ENCODE results near the gene OR9G1. TPM values are rescaled to one million over a fixed set of nuclear protein-coding genes. Genes with fewer than 3 reads are reported as not detected.

The OR9G1 gene
- total and polyA plus RNA-seq, 9 of the 15 experiments (the other 6 are each of a cell fraction or from before 2014, with no cell fraction given) = not detected

- TF ChIP-seq FOXA1 (IDR thresholded peaks at IDR 0.05; ENCODE audit: borderline replicate concordance) = no peak
- TF ChIP-seq MTA1 (IDR thresholded peaks at IDR 0.05; ENCODE audit: borderline replicate concordance) = no peak
- no peak for TF ChIP-seq RHOXF2B (CRISPR knock-in tag; conservative IDR thresholded peaks at IDR 0.05)
Measured at GRCh38 chr11:56750190-56750589, 51.3 kb downstream of the OR9G1 start (continued).

GRCh38 chr11:56751480-56751879 lies 52.6 kb downstream of the OR9G1 start:
- WGBS (ENCODE audit: insufficient coverage, low coverage, missing lambda C conversion rate) = 2% methylated on average over 5 of the region's 5 CpGs
- Histone ChIP-seq H3K9me3 (replicated peaks; ENCODE audit: control insufficient read depth, insufficient read depth, low read depth, low read length) (no peaks in the 10 kb centered on the region; the same call in 1 of the 2 replicates), H3K4me1 (replicated peaks in 1 of 2; ENCODE audit: control insufficient read depth in 2 of 2, insufficient read depth in 2 of 2, low read length in 2 of 2) (no peaks in the 10 kb centered on the region), H3K4me3 (no peak overlapping the region), H2AFZ (ENCODE audit: low read depth, low read length) (no peak overlapping the region), H3K9me1 (ENCODE audit: control insufficient read depth, insufficient read depth, low read length) (no peaks in the 10 kb centered on the region), H3K27ac (ENCODE audit: extremely low read depth, low read depth, low read length) (no peak overlapping the region), H3K4me2 (ENCODE audit: insufficient read depth, low read length) (no peak overlapping the region), H3K36me3 (ENCODE audit: control insufficient read depth, insufficient read depth, low read length) (no peaks in the 10 kb centered on the region), H3K79me2 (ENCODE audit: control insufficient read depth, insufficient read depth, low read length) (no peaks in the 10 kb centered on the region), H4K20me1 (replicated peaks; ENCODE audit: control insufficient read depth, insufficient read depth, low read length) (no peaks in the 10 kb centered on the region), H3K9ac (ENCODE audit: insufficient read depth in 1 of 2, low read depth in 2 of 2, low read length in 2 of 2) (no peak overlapping the region), H3K27me3 (ENCODE audit: control insufficient read depth in 2 of 2, insufficient read depth in 2 of 2, low read length in 2 of 2) (no peaks in the 10 kb centered on the region)
- DNase-seq (ENCODE audit: extremely low read depth in 1 of 4, low spot score in 3 of 4) (no peak), FAIRE-seq (no peak), ATAC-seq (no peak)
- in situ Hi-C loops (cut with MboI) = no loop called here
- POLR2A ChIA-PET = no interaction called here
- CTCF ChIA-PET (ENCODE audit: low intra/inter-chr PET ratio) = no interaction called here
- BruUV-seq (replicated peaks) = no TSS peak
- intact Hi-C loops (cut with micrococcal nuclease) = no loop called here
- TF ChIP-seq NFIX (CRISPR knock-in tag; IDR thresholded peaks at IDR 0.05; ENCODE audit: low read depth) = no peak
- no peak for TF ChIP-seq DLX4 (CRISPR knock-in tag; IDR thresholded peaks at IDR 0.05)
- TF ChIP-seq SIX5 (IDR thresholded peaks at IDR 0.05; ENCODE audit: borderline replicate concordance in 1 of 2, insufficient read depth in 1 of 2, low read depth in 1 of 2, low read length in 2 of 2) = no peak
- TF ChIP-seq CHD1 (IDR thresholded peaks at IDR 0.05; ENCODE audit: low read length) = no peak
- no peak for TF ChIP-seq ZNF511 (CRISPR knock-in tag; IDR thresholded peaks at IDR 0.05)
- TF ChIP-seq ZBTB33 (CRISPR knock-in tag; IDR thresholded peaks at IDR 0.05) = no peak
- TF ChIP-seq TEAD2 (tag; IDR thresholded peaks at IDR 0.05) = no peak
- TF ChIP-seq CREB3L1 (IDR thresholded peaks at IDR 0.05; ENCODE audit: borderline replicate concordance, low read depth) = no peak
- TF ChIP-seq XRCC3 (IDR thresholded peaks at IDR 0.05) = no peak
- TF ChIP-seq FOXK1 (CRISPR knock-in tag; IDR thresholded peaks at IDR 0.05; ENCODE audit: borderline replicate concordance) = no peak
- no peak for TF ChIP-seq RNF219 (CRISPR knock-in tag; IDR thresholded peaks at IDR 0.05)
- no peak for TF ChIP-seq HMG20A (CRISPR knock-in tag; conservative IDR thresholded peaks at IDR 0.05)

All from K562 (cell line).